H1 (cell line): Measurements from ENCODE around the gene PITPNC1. TPM values are rescaled to one million over a fixed set of nuclear protein-coding genes. Genes with fewer than 3 reads are reported as not detected.

ENCODE experiments used
- CTCF ChIA-PET: fragments of 300-600 bp; sonication (Branson Sonifier 250); formaldehyde crosslinking; loops from one replicate; lab custom pipeline; 2021; ENCODE audit not compliant: partially characterized antibody; lab: Charles Lee
- POLR2A ChIA-PET: fragments of 300-600 bp; sonication (Branson Sonifier 250); formaldehyde crosslinking; loops from one replicate; lab custom pipeline; 2021; ENCODE audit warnings: inconsistent platforms; ENCODE audit not compliant: partially characterized antibody; lab: Charles Lee
- DNase-seq, 2 experiments: peaks; one replicate each; pipeline versions ENCODE4 v3.0.0 to v3.0.0-alpha.2; 2010 to 2022; ENCODE audit warnings: low spot score in 2 of 2, low read depth in 1 of 2, mixed read lengths in 1 of 2
- FAIRE-seq: peaks from 2 replicates; lab custom pipeline; 2011; peaks lifted over from hg19 to GRCh38; lab: Jason Lieb, UNC
- H2AFZ ChIP-seq: 2 replicates; pipeline ENCODE4 v1.8.1; 2012; ENCODE audit warnings: low read length, inconsistent platforms
- H2AK5ac ChIP-seq: 2 replicates; pipeline ENCODE4 v1.6.1; 2013; ENCODE audit warnings: low read depth, low read length
- H2BK120ac ChIP-seq: replicated peaks from 2 replicates; pipeline ENCODE3; 2013; ENCODE audit warnings: low read depth, low read length, inconsistent platforms
- H2BK12ac ChIP-seq: 2 replicates; pipeline ENCODE4 v1.6.1; 2013; ENCODE audit warnings: low read depth, low read length
- H2BK15ac ChIP-seq: 2 replicates; pipeline ENCODE4 v1.6.1; 2013; ENCODE audit warnings: low read length
- H2BK20ac ChIP-seq: 2 replicates; pipeline ENCODE4 v1.6.1; 2013; ENCODE audit warnings: low read length
- H2BK5ac ChIP-seq: 2 replicates; pipeline ENCODE4 v1.6.1; 2013; ENCODE audit warnings: low read depth, low read length
- H3K14ac ChIP-seq: 2 replicates; pipeline ENCODE4 v1.6.1; 2013; ENCODE audit warnings: inconsistent platforms; ENCODE audit not compliant: insufficient read length
- H3K18ac ChIP-seq: 2 replicates; pipeline ENCODE4 v1.6.1; 2013; ENCODE audit warnings: low read length; ENCODE audit errors: extremely low read depth
- H3K23ac ChIP-seq: 2 replicates; pipeline ENCODE4 v1.6.1; 2013; ENCODE audit warnings: inconsistent platforms; ENCODE audit not compliant: insufficient read length
- H3K23me2 ChIP-seq: 2 replicates; pipeline ENCODE4 v1.6.1; 2013; ENCODE audit warnings: low read depth, low read length
- H3K27ac ChIP-seq: 2 replicates; pipeline ENCODE4 v1.6.1; 2011; ENCODE audit warnings: low read depth, low read length, inconsistent platforms
- H3K27me3 ChIP-seq, 4 experiments: replicated peaks in 1 of 4; 1 replicate in 1 of 4; 2 replicates in 3 of 4; pipeline versions ENCODE4 v1.6.1 to v1.8.1; 2011 to 2013; ENCODE audit warnings: low read length in 3 of 4, mild to moderate bottlenecking in 3 of 4, inconsistent platforms in 2 of 4, mixed read lengths in 2 of 4, moderate library complexity in 1 of 4; ENCODE audit not compliant: control insufficient read depth in 3 of 4, insufficient read depth in 3 of 4; ENCODE audit errors: extremely low read depth in 1 of 4
- H3K36me3 ChIP-seq, 4 experiments: 2 replicates each; pipeline versions ENCODE4 v1.6.1 to v1.8.1; 2011 to 2013; ENCODE audit warnings: mild to moderate bottlenecking in 4 of 4, low read length in 3 of 4, moderate library complexity in 2 of 4, control low read depth in 1 of 4, inconsistent platforms in 1 of 4; ENCODE audit not compliant: insufficient read depth in 4 of 4, control insufficient read depth in 2 of 4
- H3K4ac ChIP-seq: replicated peaks from 2 replicates; pipeline ENCODE3; 2013; ENCODE audit warnings: low read length, low read depth, mixed read lengths, inconsistent platforms; ENCODE audit not compliant: insufficient read length
- H3K4me1 ChIP-seq, 4 experiments: replicated peaks in 1 of 4; 1 replicate in 1 of 4; 2 replicates in 3 of 4; pipeline versions ENCODE4 v1.6.1 to v1.8.1; 2011 to 2013; ENCODE audit warnings: low read length in 3 of 4, inconsistent platforms in 2 of 4, mixed read lengths in 1 of 4; ENCODE audit not compliant: insufficient read depth in 4 of 4, control insufficient read depth in 3 of 4
- H3K4me2 ChIP-seq, 2 experiments: 2 replicates each; pipeline versions ENCODE4 v1.6.1 to v1.8.1; 2011 to 2013; ENCODE audit warnings: low read depth in 2 of 2, low read length in 2 of 2, control low read depth in 1 of 2, inconsistent platforms in 1 of 2, mild to moderate bottlenecking in 1 of 2; ENCODE audit not compliant: insufficient read depth in 1 of 2
- H3K4me3 ChIP-seq, 4 experiments: fragments of 200-600, 300-600 bp in 1 of 4; sonication (generic), shearing (Covaris generic), sonication (Bioruptor Twin) in 1 of 4; 2 replicates each; pipeline versions ENCODE4 v1.5.1 to v1.8.1; 2011 to 2016; ENCODE audit warnings: low read length in 4 of 4, low read depth in 3 of 4, control low read depth in 2 of 4, inconsistent platforms in 2 of 4, mild to moderate bottlenecking in 2 of 4, mixed read lengths in 1 of 4, moderate library complexity in 1 of 4; ENCODE audit not compliant: insufficient read depth in 2 of 4; ENCODE audit errors: extremely low read depth in 1 of 4
- H3K56ac ChIP-seq: replicated peaks from 2 replicates; pipeline ENCODE3; 2013; ENCODE audit warnings: low read depth, mild to moderate bottlenecking, mixed read lengths, low read length, inconsistent platforms; ENCODE audit not compliant: insufficient read length
- H3K79me1 ChIP-seq: 2 replicates; pipeline ENCODE4 v1.6.1; 2013; ENCODE audit warnings: low read depth, low read length, control low read depth
- H3K79me2 ChIP-seq, 2 experiments: 2 replicates each; pipeline versions ENCODE4 v1.6.1 to v1.8.1; 2012 to 2013; ENCODE audit warnings: low read length in 2 of 2, mild to moderate bottlenecking in 2 of 2, inconsistent platforms in 1 of 2; ENCODE audit not compliant: insufficient read depth in 2 of 2, control insufficient read depth in 1 of 2
- H3K9ac ChIP-seq, 4 experiments: replicated peaks in 1 of 4; 1 replicate in 1 of 4; 2 replicates in 3 of 4; pipeline versions ENCODE4 v1.6.1 to v1.8.1; 2011 to 2013; ENCODE audit warnings: low read depth in 3 of 4, low read length in 3 of 4, control low read depth in 2 of 4, mild to moderate bottlenecking in 2 of 4, moderate library complexity in 2 of 4, inconsistent platforms in 1 of 4; ENCODE audit errors: extremely low read depth in 1 of 4
- H3K9me3 ChIP-seq, 2 experiments: 2 replicates each; pipeline versions ENCODE4 v1.6.1 to v1.8.1; 2012 to 2013; ENCODE audit warnings: mild to moderate bottlenecking in 2 of 2, moderate library complexity in 2 of 2, control low read depth in 1 of 2, inconsistent platforms in 1 of 2, low read depth in 1 of 2, low read length in 1 of 2, mixed read lengths in 1 of 2; ENCODE audit not compliant: insufficient read depth in 2 of 2
- H4K20me1 ChIP-seq, 2 experiments: replicated peaks in 1 of 2; 2 replicates each; pipeline versions ENCODE3 to v1.8.1; 2011 to 2013; ENCODE audit warnings: inconsistent platforms in 2 of 2, low read length in 2 of 2, mild to moderate bottlenecking in 1 of 2; ENCODE audit not compliant: insufficient read depth in 2 of 2, control insufficient read depth in 1 of 2
- H4K5ac ChIP-seq: 2 replicates; pipeline ENCODE4 v1.6.1; 2013; ENCODE audit warnings: low read length, low read depth, mixed read lengths, inconsistent platforms; ENCODE audit not compliant: insufficient read length
- H4K8ac ChIP-seq: 2 replicates; pipeline ENCODE4 v1.8.0; 2013; ENCODE audit warnings: mild to moderate bottlenecking, moderate library complexity, low read length, inconsistent platforms; ENCODE audit not compliant: insufficient read depth; ENCODE audit errors: extremely low read depth
- H4K91ac ChIP-seq: replicated peaks from 2 replicates; pipeline ENCODE3; 2013; ENCODE audit warnings: low read length, mixed read lengths, inconsistent platforms; ENCODE audit not compliant: insufficient read length
- ASH2L ChIP-seq: fragments of 200-600, 300-600 bp; sonication (generic); IDR thresholded peaks from one replicate; pipeline ENCODE4 v1.7.1; 2017; ENCODE audit warnings: low read length
- ATF2 ChIP-seq: IDR thresholded peaks from 2 replicates; pipeline ENCODE4 v1.6.1; 2012; ENCODE audit warnings: low read length, inconsistent platforms
- EGR1 ChIP-seq: IDR thresholded peaks from 2 replicates; pipeline ENCODE4 v1.6.1; 2011; ENCODE audit warnings: low read depth, low read length, borderline replicate concordance
- KDM5A ChIP-seq: fragments of 200-600 bp; IDR thresholded peaks from 2 replicates; pipeline ENCODE4 v1.7.1; 2012; ENCODE audit warnings: mild to moderate bottlenecking, low read length, inconsistent platforms, mixed read lengths
- MAFK ChIP-seq: IDR thresholded peaks from 2 replicates; pipeline ENCODE4 v1.6.1; 2012; ENCODE audit warnings: low read depth, mild to moderate bottlenecking, improper control_type of control experiment, low read length
- NANOG ChIP-seq: IDR thresholded peaks from 2 replicates; pipeline ENCODE4 v1.6.1; 2011; ENCODE audit warnings: low read length, low read depth, mild to moderate bottlenecking, inconsistent platforms; ENCODE audit not compliant: insufficient read depth, poor library complexity, severe bottlenecking
- POLR2AphosphoS5 ChIP-seq: IDR thresholded peaks from 2 replicates; pipeline ENCODE4 v1.6.1; 2011; ENCODE audit warnings: low read depth, low read length
- RAD21 ChIP-seq, 2 experiments: IDR thresholded peaks in 1 of 2; conservative IDR thresholded peaks in 1 of 2; 2 replicates each; pipeline ENCODE4 v1.6.1; 2011; ENCODE audit warnings: low read depth in 2 of 2, low read length in 2 of 2, improper control_type of control experiment in 1 of 2, inconsistent platforms in 1 of 2, mild to moderate bottlenecking in 1 of 2, moderate library complexity in 1 of 2
- SP4 ChIP-seq: IDR thresholded peaks from 2 replicates; pipeline ENCODE4 v1.6.1; 2012; ENCODE audit warnings: low read length, inconsistent platforms
- TAF1 ChIP-seq: IDR thresholded peaks from 2 replicates; pipeline ENCODE4 v1.6.1; 2011; ENCODE audit warnings: mild to moderate bottlenecking, low read depth, low read length
- TAF7 ChIP-seq: optimal IDR thresholded peaks from 2 replicates; pipeline ENCODE3; 2011; ENCODE audit warnings: low read depth, mild to moderate bottlenecking, inconsistent platforms, low read length, moderate library complexity, borderline replicate concordance
- WGBS, 2 experiments: shearing (Covaris generic) in 1 of 2; methylation state at CpG; one replicate each; pipeline versions ENCODE4 v1.1.6 to v1.1.7; 2013 to 2015; ENCODE audit warnings: low lambda C conversion rate in 2 of 2, mixed read lengths in 2 of 2, inconsistent platforms in 1 of 2, low coverage in 1 of 2, missing lambda C conversion rate in 1 of 2; ENCODE audit not compliant: insufficient replicate concordance in 2 of 2, insufficient coverage in 1 of 2, insufficient read length in 1 of 2; ENCODE audit errors: extremely low coverage in 1 of 2, missing lambda C conversion rate in 1 of 2; 5-methylcytosine and 5-hydroxymethylcytosine counted together
- polyA plus RNA-seq, 7 experiments: library from polyadenylated mRNA; depleted of rRNA in 3 of 7; stranded (reverse) in 5 of 7; unstranded in 2 of 7; fragments of >200 nt in 5 of 7; fragments of 200-250 nt in 2 of 7; gene quantifications; 1 replicate in 5 of 7; 2 replicates in 1 of 7; 4 replicates in 1 of 7; pipeline versions ENCODE4 v1.2.1 to v1.2.3, GENCODE V29; 2011 to 2013; ENCODE audit warnings: missing spikeins in 2 of 7, mixed read lengths in 2 of 7
- total RNA-seq: library from RNA; stranded (reverse); fragmentation: NEBNext Ultra II Directional; extraction: Animal tissue kit (Norgen Biotek cat#: 25700); gene quantifications from 2 replicates; pipeline ENCODE4 v1.2.1, GENCODE V29; 2021

Gene PITPNC1
- total and polyA plus RNA-seq, 2 of the 8 experiments (the other 6 are each of a cell fraction or from before 2014, with no cell fraction given), result 17.6 to 54.7 TPM

- WGBS, 2 experiments, result 85% methylated on average over 8 of the region's 8 CpGs; no CpG with 5 or more reads in 1 of the 2 experiments
- 0 out of 2 replicates have a peak overlapping the region, but pooled peaks have one; percentile 17 for H3K27ac ChIP-seq
- no peak overlapping the region for H3K23ac ChIP-seq
- TF ChIP-seq POLR2AphosphoS5 (no peak), KDM5A (no peak), ATF2 (no peak), NANOG (no peak), EGR1 (no peak), TAF7 (no peak), MAFK (no peak), RAD21 (IDR thresholded peaks at IDR 0.05 in 1 of 2, conservative IDR thresholded peaks at IDR 0.05 in 1 of 2; ENCODE audit: low read depth in 2 of 2, low read length in 2 of 2) (no peak), SP4 (no peak), ASH2L (no peak), TAF1 (no peak)
These were observed 101.4 kb downstream of the PITPNC1 start for GRCh38 chr17:67478401-67479041.

More at GRCh38 chr17:67478401-67479041, 101.4 kb downstream of the PITPNC1 start:
- H4K8ac ChIP-seq, result no peak overlapping the region
- no peak overlapping the region for H2AFZ ChIP-seq
- no peak for FAIRE-seq
- H2BK15ac ChIP-seq, result no peak overlapping the region
- CTCF ChIA-PET, result interaction anchor here (0.6 to 1.6 kb wide), 9 partner anchors 9 to 202 kb away, joined by 3 to 7 read pairs (median 3); no protein-coding TSS in a partner anchor
- H2BK5ac ChIP-seq, result no peak overlapping the region
- DNase-seq, result no peak
- no peak overlapping the region for H3K18ac ChIP-seq
- no peak overlapping the region for H3K4ac ChIP-seq
- H2BK20ac ChIP-seq, result no peak overlapping the region
- H4K91ac ChIP-seq, result no peak overlapping the region
- no peaks in the 10 kb centered on the region for H3K9me3 ChIP-seq
- H3K27me3 ChIP-seq, result no peaks in the 10 kb centered on the region
- H2BK120ac ChIP-seq, result no peak overlapping the region
- H3K79me1 ChIP-seq, result peaks cover 2% of the 10 kb centered on the region; the same call in 1 of the 2 replicates
- no peak overlapping the region for H4K5ac ChIP-seq
- no peaks in the 10 kb centered on the region for H3K23me2 ChIP-seq
- H3K79me2 ChIP-seq, result peaks cover 0 to 70% of the 10 kb centered on the region in 2 experiments; a peak in 3 of 4 replicates
- no peak overlapping the region for H3K14ac ChIP-seq
- peaks cover 0 to 20% (median 12%) of the 10 kb centered on the region in 4 experiments; a peak in 6 of 7 replicates for H3K4me1 ChIP-seq
- H2AK5ac ChIP-seq, result no peak overlapping the region
- H3K9ac ChIP-seq, result no peak overlapping the region
- no peak overlapping the region for H2BK12ac ChIP-seq
- H3K4me2 ChIP-seq, result no peak overlapping the region; a peak in 1 of 4 replicates
- H3K36me3 ChIP-seq, result no peaks in the 10 kb centered on the region
- POLR2A ChIA-PET, result no interaction called here
- H3K56ac ChIP-seq, result no peak overlapping the region
- H4K20me1 ChIP-seq, result peaks cover 1 to 2% of the 10 kb centered on the region in 2 experiments
- no peak overlapping the region for H3K4me3 ChIP-seq
